Stimulated activated CD4-positive, alpha-beta T cell treated with anti-CD3 and anti-CD28 coated beads, Interleukin-1b, Interleukin-23, amount 100 ng/mL, for 1 hour (primary cell): ENCODE results near the gene STXBP6.

Experiments used
- DNase-seq, 2 donors: peaks; one replicate each; pipeline ENCODE4 v3.0.0-alpha.2; 2020; ENCODE audit warnings: low read depth in 2 of 2

Gene STXBP6

GRCh38 chr14:25015761-25016160 is 34.2 kb downstream of the STXBP6 start:
- DNase-seq: no peak

DNA sequence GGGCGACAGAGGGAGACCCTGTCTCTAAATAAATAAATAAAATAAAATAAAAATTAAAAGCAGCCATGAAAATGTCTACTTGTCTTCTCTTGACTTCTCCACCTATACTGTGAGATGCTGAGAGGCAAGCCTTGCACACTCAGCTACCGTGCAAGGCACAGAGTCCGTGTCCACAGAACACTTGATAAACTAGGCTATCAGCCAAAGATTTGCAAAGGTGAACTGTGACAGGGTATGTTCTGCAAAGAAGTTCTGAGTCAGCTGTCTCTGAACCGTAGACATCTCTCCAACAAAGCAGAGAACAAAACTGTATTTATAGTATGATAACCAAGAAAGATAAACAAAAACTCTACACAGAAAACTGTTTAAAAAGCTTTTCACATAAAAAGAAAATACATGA is 35.5 kb downstream of the STXBP6 start:
- DNase-seq: no peak

DNA sequence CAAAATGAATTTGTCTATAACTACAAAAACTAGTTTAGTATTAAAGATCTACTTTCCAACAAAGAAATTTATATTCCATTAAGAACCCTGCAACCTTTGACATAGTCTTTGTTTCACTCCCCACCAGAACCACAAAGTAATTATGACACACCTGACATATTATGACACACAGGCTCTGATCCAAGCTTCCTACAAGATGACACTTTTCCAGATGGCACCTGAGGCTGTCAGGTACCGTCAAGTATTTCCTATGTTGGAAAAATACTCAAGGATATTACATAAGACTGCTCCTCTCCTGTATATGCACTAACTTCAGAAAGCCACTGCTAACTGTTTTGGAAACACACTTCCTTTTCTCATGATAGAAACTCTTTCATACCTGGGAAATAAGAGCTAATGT is 38.9 kb downstream of the STXBP6 start:
- DNase-seq: no peak

DNA sequence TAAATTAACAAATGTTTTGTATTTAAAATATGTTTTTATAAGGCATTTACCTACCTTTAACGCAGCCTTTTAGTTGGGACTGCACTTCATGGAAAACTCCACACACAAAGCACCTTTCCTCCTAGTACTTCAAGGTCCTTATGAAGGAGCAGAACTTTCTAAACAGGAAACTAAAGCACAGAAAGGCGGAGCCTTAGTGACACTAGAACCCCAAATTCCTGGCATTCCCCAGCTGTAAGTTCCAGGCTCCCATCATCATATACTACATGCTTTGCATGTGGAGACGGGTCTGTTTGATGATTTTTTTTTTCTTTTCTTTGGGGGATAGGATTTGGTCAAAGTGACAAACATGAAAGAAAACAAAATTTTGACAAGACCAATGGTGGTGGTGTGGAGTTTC is 39.5 kb downstream of the STXBP6 start:
- DNase-seq: no peak

- no peak for DNase-seq
Observed at GRCh38 chr14:25009891-25010290, 40.1 kb downstream of the STXBP6 start.

- no peak for DNase-seq
Observed at GRCh38 chr14:25007832-25008231, 42.1 kb downstream of the STXBP6 start.

- no peak for DNase-seq
Observed at GRCh38 chr14:25006961-25007795, 42.8 kb downstream of the STXBP6 start.

DNA sequence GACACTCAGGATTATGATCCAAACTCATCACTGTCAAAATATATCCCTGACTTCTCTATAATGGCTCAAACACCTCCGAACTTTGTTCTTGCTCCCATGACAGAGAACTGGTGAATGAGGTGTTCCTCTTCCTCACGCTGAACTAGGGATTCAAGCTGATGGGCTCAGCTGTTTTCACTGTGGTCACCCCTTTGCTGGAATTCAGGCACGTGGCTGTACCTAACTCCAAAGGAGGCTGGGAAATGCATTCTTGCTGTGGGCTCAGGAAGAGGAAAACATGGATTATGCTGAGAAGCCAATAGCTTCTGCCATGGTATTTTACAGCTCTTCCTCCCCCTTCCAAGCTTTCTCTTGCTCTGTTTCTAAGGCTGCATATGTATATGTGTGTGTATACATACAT is 43.9 kb downstream of the STXBP6 start:
- DNase-seq: no peak

GRCh38 chr14:25004389-25004809 is 45.5 kb downstream of the STXBP6 start:
- DNase-seq: no peak

GRCh38 chr14:25003537-25003936 is 46.4 kb downstream of the STXBP6 start:
- DNase-seq: no peak

- DNase-seq: no peak
Observed at GRCh38 chr14:25001601-25002000, 48.3 kb downstream of the STXBP6 start.

DNA sequence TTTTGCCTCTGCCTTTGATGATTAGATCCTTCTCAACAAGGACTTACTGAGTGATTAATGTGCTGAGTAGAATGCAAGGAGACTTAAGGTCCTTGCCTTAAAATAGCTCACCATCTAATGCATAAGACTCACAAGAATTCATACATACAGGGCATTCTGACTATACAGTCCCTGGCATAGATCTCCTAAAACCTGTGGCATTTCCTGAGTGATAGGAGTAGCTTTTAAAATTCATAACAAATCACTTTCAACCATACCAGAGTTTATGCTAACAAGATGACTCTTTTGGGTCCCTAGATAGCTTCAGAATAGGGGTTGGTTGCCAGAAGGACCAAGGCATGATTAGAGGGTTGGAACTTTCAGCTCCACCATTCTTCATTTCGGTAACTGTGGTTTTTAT is 48.8 kb downstream of the STXBP6 start:
- no peak for DNase-seq

DNA sequence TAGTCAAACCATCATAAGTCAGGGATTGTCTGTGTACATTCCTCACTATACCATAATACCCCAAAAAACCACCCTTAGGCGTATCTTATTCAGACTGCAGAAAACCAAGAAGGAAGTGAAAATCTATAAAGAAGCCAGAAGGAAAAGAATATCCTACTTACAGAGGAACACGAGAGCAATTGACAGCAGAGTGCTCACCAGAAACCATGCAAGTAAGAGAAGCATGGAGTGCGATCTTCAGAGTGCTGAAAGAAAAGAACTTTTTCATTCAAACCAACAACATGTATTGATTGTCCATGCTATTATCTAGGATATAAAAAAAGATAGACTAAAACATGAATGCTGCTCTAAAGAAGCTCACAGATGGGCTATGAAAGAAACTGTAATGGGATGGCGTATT is 50.8 kb downstream of the STXBP6 start:
- DNase-seq: no peak

- no peak for DNase-seq
Observed at GRCh38 chr14:24996930-24997725, 52.8 kb downstream of the STXBP6 start.

- no peak for DNase-seq
Observed at GRCh38 chr14:24995016-24995415, 54.9 kb downstream of the STXBP6 start.

DNA sequence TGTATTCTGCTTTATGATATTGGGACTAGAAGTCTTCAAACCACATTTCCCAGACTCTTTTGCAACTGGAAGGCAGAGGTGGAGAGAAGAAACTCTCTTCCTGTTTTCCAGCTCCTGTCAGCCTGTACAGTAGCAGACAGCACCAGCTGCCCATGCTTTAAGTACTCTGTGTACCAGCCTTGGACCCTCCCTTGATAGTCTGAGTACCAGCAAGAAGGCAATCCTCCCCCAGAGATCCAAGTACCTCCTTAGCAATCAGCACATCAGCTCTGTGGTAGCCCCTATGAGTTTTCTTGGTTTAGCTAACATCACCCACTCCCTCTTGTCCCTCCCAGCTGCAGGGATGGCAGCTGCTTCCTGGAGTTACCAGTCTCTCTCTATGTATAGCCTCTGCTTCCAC is 56.3 kb downstream of the STXBP6 start:
- no peak for DNase-seq

DNA sequence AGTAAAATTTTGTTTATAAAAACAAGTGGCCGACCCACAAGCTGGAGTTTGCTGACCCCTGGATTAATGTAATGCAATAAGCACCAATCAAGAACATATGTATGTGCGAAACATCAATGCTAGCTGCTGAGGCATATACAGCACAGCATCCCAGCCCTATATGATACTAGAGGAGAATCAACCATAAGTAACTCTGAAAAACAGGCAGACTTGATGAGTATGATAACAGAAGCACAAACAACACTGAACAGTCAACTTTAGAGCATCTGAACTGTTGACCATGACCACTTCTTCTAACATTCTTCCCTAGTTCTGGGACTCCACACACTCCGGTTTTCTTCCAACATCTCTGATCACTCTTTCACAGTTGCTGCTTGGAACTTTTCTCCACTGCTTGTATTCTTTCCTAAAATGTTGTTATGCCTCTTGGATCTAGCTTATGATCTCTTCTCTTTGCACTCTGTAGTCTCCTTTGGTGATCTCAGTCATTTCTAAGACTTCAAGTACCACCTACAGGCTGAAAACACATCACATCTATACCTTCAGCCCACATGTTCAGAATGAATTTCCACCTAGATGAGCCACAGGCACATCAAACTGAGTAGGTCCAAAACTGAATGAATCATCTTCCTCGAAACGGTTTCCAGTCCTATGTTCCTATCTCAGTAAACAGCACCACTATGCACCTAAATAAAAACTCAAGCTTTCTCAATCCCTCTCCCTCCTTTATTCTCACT is 57.2 kb downstream of the STXBP6 start:
- no peak for DNase-seq

- no peak for DNase-seq
Observed at GRCh38 chr14:24991821-24992220, 58.1 kb downstream of the STXBP6 start.

- no peak for DNase-seq
Observed at GRCh38 chr14:24991288-24991687, 58.7 kb downstream of the STXBP6 start.

- no peak for DNase-seq
Observed at GRCh38 chr14:24990773-24991172, 59.2 kb downstream of the STXBP6 start.

- DNase-seq: no peak
Observed at GRCh38 chr14:24990050-24990449, 59.9 kb downstream of the STXBP6 start.

- DNase-seq: no peak
Observed at GRCh38 chr14:24988760-24989159, 61.2 kb downstream of the STXBP6 start.
